ENCODE measurements around the gene IL18R1.
"Not testable (repeated sequence)": the region's sequence is repeated elsewhere in the genome, so short reads cannot be mapped to it uniquely, and the experiment has no call there.

Gene IL18R1

GRCh38 chr2:102315921-102316320 lies 39.7 kb upstream of the IL18R1 start:
- no peak overlapping the region for H3K4me3 ChIP-seq (replicated peaks; ENCODE audit: low read depth, low read length)
- no peak for TF ChIP-seq CTCF (IDR thresholded peaks at IDR 0.05; ENCODE audit: low read depth, low read length, missing control alignments)
- no peak for DNase-seq (ENCODE audit: extremely low read depth, low read depth)

- no peak for DNase-seq (ENCODE audit: extremely low read depth, low read depth)
- no peak for TF ChIP-seq CTCF (IDR thresholded peaks at IDR 0.05; ENCODE audit: low read depth, low read length, missing control alignments)
Measured at GRCh38 chr2:102317715-102318114, 37.9 kb upstream of the IL18R1 start.

GRCh38 chr2:102318437-102318836 lies 37.2 kb upstream of the IL18R1 start:
- no peak overlapping the region for H3K4me3 ChIP-seq (replicated peaks; ENCODE audit: low read depth, low read length)
- no peak for TF ChIP-seq CTCF (IDR thresholded peaks at IDR 0.05; ENCODE audit: low read depth, low read length, missing control alignments)
- DNase-seq (ENCODE audit: extremely low read depth, low read depth) = no peak

More at GRCh38 chr2:102317715-102318114, 37.9 kb upstream of the IL18R1 start:
- H3K4me3 ChIP-seq (replicated peaks; ENCODE audit: low read depth, low read length) = no peak overlapping the region

- no peak for DNase-seq (ENCODE audit: extremely low read depth, low read depth)
- H3K4me3 ChIP-seq (replicated peaks; ENCODE audit: low read depth, low read length) = no peak overlapping the region
- no peak for TF ChIP-seq CTCF (IDR thresholded peaks at IDR 0.05; ENCODE audit: low read depth, low read length, missing control alignments)
Measured at GRCh38 chr2:102321941-102322719, 33.5 kb upstream of the IL18R1 start.

GRCh38 chr2:102324914-102325313 lies 30.7 kb upstream of the IL18R1 start:
- not testable (repeated sequence) for DNase-seq (ENCODE audit: extremely low read depth, low read depth)

GRCh38 chr2:102331311-102331980 lies 24.1 kb upstream of the IL18R1 start:
- H3K4me3 ChIP-seq (replicated peaks; ENCODE audit: low read depth, low read length) = no peak overlapping the region
- no peak for DNase-seq (ENCODE audit: extremely low read depth, low read depth)
- TF ChIP-seq CTCF (IDR thresholded peaks at IDR 0.05; ENCODE audit: low read depth, low read length, missing control alignments) = no peak

More at GRCh38 chr2:102324914-102325313, 30.7 kb upstream of the IL18R1 start:
- not testable (repeated sequence) for H3K4me3 ChIP-seq (replicated peaks; ENCODE audit: low read depth, low read length)

- TF ChIP-seq CTCF (IDR thresholded peaks at IDR 0.05; ENCODE audit: low read depth, low read length, missing control alignments) = no peak
Measured at GRCh38 chr2:102334486-102334885, 21.1 kb upstream of the IL18R1 start.

More at GRCh38 chr2:102334486-102334885, 21.1 kb upstream of the IL18R1 start:
- no peak for DNase-seq (ENCODE audit: extremely low read depth, low read depth)
- H3K4me3 ChIP-seq (replicated peaks; ENCODE audit: low read depth, low read length) = no peak overlapping the region
